ENCODE measurements around the gene MAPKAPK3.

DNA sequence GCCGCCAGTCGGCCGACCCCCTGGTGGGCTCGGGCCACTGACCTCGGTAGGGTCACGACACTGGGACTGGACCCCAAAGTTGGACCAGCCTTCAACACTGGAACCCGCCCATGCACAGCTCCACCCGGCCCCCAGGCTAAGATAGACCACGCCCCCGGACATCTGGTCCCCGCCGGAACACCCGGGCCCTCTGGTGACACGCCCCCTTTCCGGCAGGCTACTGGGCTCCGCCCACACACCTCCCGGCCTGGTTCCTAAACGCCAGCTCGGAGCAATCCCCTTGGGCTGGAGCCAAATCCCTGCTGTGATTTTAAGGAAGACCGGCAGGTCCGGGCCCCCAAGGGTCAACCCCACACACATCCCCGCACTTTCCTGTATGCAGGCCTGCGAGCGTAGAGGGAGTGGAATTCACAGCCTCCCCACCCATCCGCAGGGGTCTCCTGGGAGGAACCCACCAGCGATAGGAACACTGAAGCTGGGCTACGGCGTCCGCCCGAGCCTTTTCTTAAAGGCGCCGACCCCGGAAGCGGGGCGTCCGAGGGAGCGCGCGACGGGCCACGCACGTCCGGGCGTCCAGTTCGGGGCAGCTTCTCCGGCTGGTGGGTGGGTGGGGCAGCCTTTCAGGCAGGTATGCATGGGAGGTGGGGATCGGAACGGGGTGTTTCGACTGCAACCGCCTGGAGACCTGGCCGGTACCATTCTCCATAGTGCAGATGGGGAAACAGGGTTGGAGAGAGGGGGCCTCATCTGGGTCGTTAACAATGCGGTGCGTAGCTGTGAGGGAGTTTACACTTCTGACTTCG, 47.8 kb upstream of the MAPKAPK3 start, which contains the start of gene HEMK1:
- TF ChIP-seq, protein P1, sequence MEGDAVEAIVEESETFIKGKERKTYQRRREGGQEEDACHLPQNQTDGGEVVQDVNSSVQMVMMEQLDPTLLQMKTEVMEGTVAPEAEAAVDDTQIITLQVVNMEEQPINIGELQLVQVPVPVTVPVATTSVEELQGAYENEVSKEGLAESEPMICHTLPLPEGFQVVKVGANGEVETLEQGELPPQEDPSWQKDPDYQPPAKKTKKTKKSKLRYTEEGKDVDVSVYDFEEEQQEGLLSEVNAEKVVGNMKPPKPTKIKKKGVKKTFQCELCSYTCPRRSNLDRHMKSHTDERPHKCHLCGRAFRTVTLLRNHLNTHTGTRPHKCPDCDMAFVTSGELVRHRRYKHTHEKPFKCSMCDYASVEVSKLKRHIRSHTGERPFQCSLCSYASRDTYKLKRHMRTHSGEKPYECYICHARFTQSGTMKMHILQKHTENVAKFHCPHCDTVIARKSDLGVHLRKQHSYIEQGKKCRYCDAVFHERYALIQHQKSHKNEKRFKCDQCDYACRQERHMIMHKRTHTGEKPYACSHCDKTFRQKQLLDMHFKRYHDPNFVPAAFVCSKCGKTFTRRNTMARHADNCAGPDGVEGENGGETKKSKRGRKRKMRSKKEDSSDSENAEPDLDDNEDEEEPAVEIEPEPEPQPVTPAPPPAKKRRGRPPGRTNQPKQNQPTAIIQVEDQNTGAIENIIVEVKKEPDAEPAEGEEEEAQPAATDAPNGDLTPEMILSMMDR (conservative IDR thresholded peaks at IDR 0.05; ENCODE audit: low read length) = no peak
- no peak for TF ChIP-seq EZH2phosphoT487 (IDR thresholded peaks at IDR 0.05; ENCODE audit: borderline replicate concordance)
